Prostate gland (tissue), 2 donors: ENCODE data around the gene ZCCHC17.

Experiments
- CTCF ChIP-seq, 4 experiments: fragments of 200-600 bp in 2 of 4; fragments of 450-650 bp in 2 of 4; sonication (generic) in 2 of 4; IDR thresholded peaks; 1 replicate in 3 of 4; 2 replicates in 1 of 4; pipeline ENCODE4 v1.5.1; 2016 to 2019; ENCODE audit warnings: antibody characterized with exemption in 4 of 4, mild to moderate bottlenecking in 2 of 4, moderate library complexity in 2 of 4
- POLR2A ChIP-seq: fragments of 450-650 bp; IDR thresholded peaks from one replicate; pipeline ENCODE4 v1.6.1; 2016; ENCODE audit warnings: antibody characterized with exemption, mild to moderate bottlenecking

- TF ChIP-seq POLR2A (no peak), CTCF (IDR thresholded peaks at IDR 0.05) (no peak)
Measured at GRCh38 chr1:31299365-31299764, 2.5 kb downstream of the ZCCHC17 start.
